ENCODE results near the gene TNFRSF1A. TPM values are rescaled to one million over a fixed set of nuclear protein-coding genes. Genes with fewer than 3 reads are reported as not detected.

The TNFRSF1A gene
- total and polyA plus RNA-seq, 2 of the 13 experiments (the other 11 are each of a cell fraction or from before 2014, with no cell fraction given) = 41.5 to 61.2 TPM

GRCh38 chr12:6356374-6356820, 14.5 kb upstream of the TNFRSF1A start:
- no peak overlapping the region for H3K4me3 ChIP-seq (replicated peaks in 1 of 3; ENCODE audit: insufficient read depth in 1 of 3, low read depth in 2 of 3, low read length in 3 of 3)
- H3K4me2 ChIP-seq (ENCODE audit: low read depth, low read length) = no peak overlapping the region
- in situ Hi-C loops (cut with HindIII; ENCODE audit: extremely low pct_ligation_motif_present, low pct_unique_long_range_greater_than_20kb) (no loop called here), intact Hi-C loops (cut with micrococcal nuclease; ENCODE audit: unreplicated experiment) (no loop called here)
- peaks cover 61% of the 10 kb centered on the region for H3K4me1 ChIP-seq (ENCODE audit: insufficient read depth, low read length)
- no peaks in the 10 kb centered on the region for H3K27me3 ChIP-seq (ENCODE audit: control insufficient read depth in 1 of 2, insufficient read depth in 2 of 2, low read length in 2 of 2)
- BruUV-seq (replicated peaks) = no TSS peak
- H3K79me2 ChIP-seq (ENCODE audit: insufficient read depth, low read length) = no peaks in the 10 kb centered on the region
- no peaks in the 10 kb centered on the region for H3K36me3 ChIP-seq (replicated peaks in 1 of 2; ENCODE audit: control insufficient read depth in 1 of 2, insufficient read depth in 2 of 2, low read length in 2 of 2)
- no peak overlapping the region for H3K9ac ChIP-seq (ENCODE audit: insufficient read depth, low read depth, low read length)
- H3K9me3 ChIP-seq (ENCODE audit: low read length) = no peaks in the 10 kb centered on the region
- TF ChIP-seq ZNF24 (IDR thresholded peaks at IDR 0.05) = peak; percentile 81
- no peak for TF ChIP-seq SNAPC4 (CRISPR knock-in tag; IDR thresholded peaks at IDR 0.05)
- no peak overlapping the region for H2AFZ ChIP-seq (ENCODE audit: low read length)
- ChIA-PET CTCF (ENCODE audit: low intra/inter-chr PET ratio, low total read pairs) (no interaction called here), POLR2A (interaction anchor here (1.3 to 5.4 kb wide), 9 partner anchors 11 to 44 kb away, joined by 3 to 42 read pairs (median 6); partner anchors contain the start of genes LTBR and TNFRSF1A)
- H4K20me1 ChIP-seq (ENCODE audit: insufficient read depth, low read length) = no peaks in the 10 kb centered on the region
- no peak overlapping the region for H3K27ac ChIP-seq (ENCODE audit: extremely low read length, insufficient read depth, low read length)
- FAIRE-seq = no peak
- ATAC-seq = no peak
- no peak for DNase-seq (ENCODE audit: low spot score)
- WGBS (ENCODE audit: low lambda C conversion rate) = 93% methylated on average over 5 of the region's 5 CpGs
